CD8-positive, alpha-beta memory T cell (primary cell): ENCODE measurements around the gene BTN2A1. TPM values are rescaled to one million over a fixed set of nuclear protein-coding genes. Genes with fewer than 3 reads are reported as not detected.

Experiments
- CTCF ChIA-PET: fragments of 350-600 bp; sonication (Branson Sonifier 250); formaldehyde crosslinking; loops from one replicate; lab custom pipeline; 2021; ENCODE audit warnings: antibody characterized with exemption; lab: Charles Lee
- POLR2A ChIA-PET: fragments of 350-600 bp; sonication (Branson Sonifier 250); formaldehyde crosslinking; loops from one replicate; lab custom pipeline; 2021; ENCODE audit warnings: antibody characterized with exemption; lab: Charles Lee
- DNase-seq, 5 donors: peaks; one replicate each; pipeline versions ENCODE4 v3.0.0 to v3.0.0-alpha.2; 2020 to 2022; ENCODE audit warnings: mixed read lengths in 1 of 5
- H3K27ac ChIP-seq: one replicate; pipeline ENCODE4 v1.7.0; 2013; ENCODE audit warnings: low read depth, mild to moderate bottlenecking, low read length, moderate library complexity
- H3K27me3 ChIP-seq: 2 replicates; pipeline ENCODE4 v1.7.0; 2013; ENCODE audit warnings: low read length, mild to moderate bottlenecking; ENCODE audit not compliant: insufficient read depth, poor library complexity, severe bottlenecking
- H3K36me3 ChIP-seq: 2 replicates; pipeline ENCODE4 v1.7.0; 2013; ENCODE audit warnings: mild to moderate bottlenecking, low read length, moderate library complexity; ENCODE audit not compliant: insufficient read depth
- H3K4me1 ChIP-seq: 2 replicates; pipeline ENCODE4 v1.7.0; 2013; ENCODE audit warnings: mild to moderate bottlenecking, low read length, moderate library complexity; ENCODE audit not compliant: insufficient read depth
- H3K4me3 ChIP-seq: 2 replicates; pipeline ENCODE4 v1.7.0; 2013; ENCODE audit warnings: mild to moderate bottlenecking, low read length
- H3K9me3 ChIP-seq: 2 replicates; pipeline ENCODE4 v1.7.0; 2013; ENCODE audit warnings: mild to moderate bottlenecking, low read length
- H3K27ac Mint-ChIP-seq, 8 donors: one replicate each; pipeline ENCODE4 v1.8.0; 2020 to 2021; ENCODE audit warnings: mixed read lengths in 8 of 8, mild to moderate bottlenecking in 6 of 8, inconsistent platforms in 3 of 8, moderate library complexity in 3 of 8
- H3K27me3 Mint-ChIP-seq, 2 donors: one replicate each; pipeline ENCODE4 v1.8.0; 2020 to 2021; ENCODE audit warnings: mixed read lengths in 2 of 2, mild to moderate bottlenecking in 1 of 2, moderate library complexity in 1 of 2
- H3K36me3 Mint-ChIP-seq, 3 donors: one replicate each; pipeline ENCODE4 v1.8.0; 2020 to 2021; ENCODE audit warnings: mixed read lengths in 3 of 3, inconsistent platforms in 1 of 3, mild to moderate bottlenecking in 1 of 3
- H3K4me1 Mint-ChIP-seq, 3 donors: one replicate each; pipeline ENCODE4 v1.8.0; 2020 to 2021; ENCODE audit warnings: mixed read lengths in 3 of 3, inconsistent platforms in 1 of 3, mild to moderate bottlenecking in 1 of 3
- H3K4me3 Mint-ChIP-seq, 7 donors: one replicate each; pipeline ENCODE4 v1.8.0; 2020 to 2021; ENCODE audit warnings: mixed read lengths in 7 of 7, mild to moderate bottlenecking in 6 of 7, moderate library complexity in 4 of 7, inconsistent platforms in 2 of 7
- H3K9me3 Mint-ChIP-seq, 5 donors: one replicate each; pipeline ENCODE4 v1.8.0; 2020 to 2022; ENCODE audit warnings: mixed read lengths in 5 of 5, mild to moderate bottlenecking in 3 of 5, moderate library complexity in 2 of 5, inconsistent platforms in 1 of 5
- polyA plus RNA-seq: library from polyadenylated mRNA; unstranded; fragments of 300-500 nt; fragmentation: Illumina TruSeq; gene quantifications from one replicate; pipeline ENCODE4 v1.2.3, GENCODE V29; 2021
- total RNA-seq, 2 experiments: library from RNA; stranded (reverse); gene quantifications; one replicate each; pipeline ENCODE4 v1.2.3, GENCODE V29; 2021

The BTN2A1 gene
- total RNA-seq (10 to 100 TPM; 24.0 to 26.4 TPM), polyA plus RNA-seq (14.4 TPM)

DNA sequence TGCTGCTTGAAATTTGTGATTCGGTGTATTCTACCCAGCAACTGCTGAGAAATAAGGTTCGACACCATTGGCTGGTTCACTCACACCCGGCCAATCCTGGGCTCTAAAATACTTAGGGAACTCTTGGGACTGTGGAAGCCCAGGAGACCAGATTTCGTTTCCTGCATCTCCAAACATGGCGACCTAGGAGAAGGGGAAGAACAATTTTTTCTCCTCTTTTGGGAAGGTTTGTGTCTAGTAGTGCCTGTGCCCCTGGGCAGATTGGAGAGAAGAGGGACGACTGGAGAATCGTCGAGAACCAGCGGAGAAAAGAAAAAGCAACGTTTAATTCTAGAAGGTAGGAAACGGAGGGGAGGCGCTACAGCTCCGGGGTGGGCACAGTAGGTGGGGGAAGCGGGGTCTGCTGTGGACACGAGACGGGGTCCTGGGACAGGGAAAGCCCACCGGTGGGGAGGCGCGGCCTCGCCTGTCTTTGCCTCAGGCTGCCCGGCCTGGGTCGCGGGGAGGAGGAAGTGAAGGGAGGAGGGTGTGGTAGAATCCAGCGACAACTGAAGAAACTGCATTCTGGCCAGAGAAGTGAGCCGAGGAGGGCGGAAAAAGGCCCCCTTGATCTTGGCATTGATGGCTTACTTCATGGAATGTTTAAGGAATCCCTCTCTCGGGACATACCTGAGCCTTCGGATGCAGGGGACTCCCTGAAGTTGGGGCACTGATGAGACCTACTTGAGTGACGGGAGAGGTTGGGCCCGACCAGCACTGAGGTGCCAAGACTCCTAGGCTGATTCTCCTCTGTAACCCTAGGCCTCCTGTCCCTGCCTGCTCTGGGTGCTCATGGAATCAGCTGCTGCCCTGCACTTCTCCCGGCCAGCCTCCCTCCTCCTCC, at the start of gene BTN2A1:
Gene BTN2A1, plus strand, starts transcription at position 150 of the 883 bp plus-strand sequence. Its CDS starts 682 bp downstream, at position 832.
- Mint-ChIP-seq H3K36me3 (peaks cover 16 to 71% (median 25%) of the 10 kb centered on the region in 3 donors), H3K4me1 (peaks cover 60 to 76% (median 71%) of the 10 kb centered on the region in 3 donors), H3K27me3 (no peaks in the 10 kb centered on the region), H3K4me3 (peak within 1 kb of the TSS; percentile 95 to 100 (median 99)), H3K9me3 (no peaks in the 10 kb centered on the region), H3K27ac (peak within 1 kb of the TSS; percentile 92 to 99 (median 98))
- H3K36me3 ChIP-seq: peaks cover 17% of the 10 kb centered on the region
- ChIA-PET POLR2A (no interaction called here), CTCF (no interaction called here)
- H3K9me3 ChIP-seq: no peaks in the 10 kb centered on the region
- H3K27ac ChIP-seq: peak within 1 kb of the TSS; percentile 91
- DNase-seq: peak; percentile 58 to 82 (median 74)
- peaks cover 49% of the 10 kb centered on the region for H3K4me1 ChIP-seq
- H3K27me3 ChIP-seq: no peaks in the 10 kb centered on the region
- H3K4me3 ChIP-seq: peak within 1 kb of the TSS; percentile 81

DNA sequence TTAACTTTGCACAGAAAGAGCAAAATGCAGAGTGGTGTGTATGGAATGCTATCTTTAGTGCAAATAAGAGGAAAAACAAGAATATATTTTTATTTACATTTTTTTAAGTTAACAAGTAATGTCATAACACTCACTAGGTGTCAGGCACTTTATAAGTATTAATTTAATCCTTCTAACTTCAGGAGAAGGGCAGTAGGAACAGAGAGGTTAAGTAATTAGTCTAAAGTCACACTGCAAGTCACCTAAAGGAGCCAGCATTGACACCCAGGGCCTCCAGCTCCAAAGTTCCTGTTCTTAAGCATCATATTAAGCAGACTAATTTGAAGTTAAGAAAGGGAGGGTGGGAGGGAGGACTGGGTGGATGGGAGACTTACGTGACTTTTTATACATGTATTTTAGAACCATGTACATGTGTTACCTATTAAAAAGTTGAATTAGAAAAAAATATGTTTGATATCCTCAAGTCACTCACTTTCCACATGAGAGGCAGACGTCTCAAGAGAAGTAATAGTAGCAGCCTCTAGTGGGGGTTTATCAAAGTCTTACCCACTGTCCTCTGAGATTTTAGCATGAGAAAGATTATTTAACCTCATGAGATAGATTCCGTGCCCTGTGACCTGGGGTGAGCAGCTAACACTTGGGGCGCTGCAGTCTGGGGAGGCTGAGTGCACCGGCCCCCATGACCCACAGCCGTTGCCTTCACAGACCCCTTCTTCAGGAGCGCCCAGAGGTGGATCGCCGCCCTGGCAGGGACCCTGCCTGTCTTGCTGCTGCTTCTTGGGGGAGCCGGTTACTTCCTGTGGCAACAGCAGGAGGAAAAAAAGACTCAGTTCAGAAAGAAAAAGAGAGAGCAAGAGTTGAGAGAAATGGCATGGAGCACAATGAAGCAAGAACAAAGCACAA, 48.7 kb upstream of the BTN2A1 start:
- no peak for DNase-seq

DNA sequence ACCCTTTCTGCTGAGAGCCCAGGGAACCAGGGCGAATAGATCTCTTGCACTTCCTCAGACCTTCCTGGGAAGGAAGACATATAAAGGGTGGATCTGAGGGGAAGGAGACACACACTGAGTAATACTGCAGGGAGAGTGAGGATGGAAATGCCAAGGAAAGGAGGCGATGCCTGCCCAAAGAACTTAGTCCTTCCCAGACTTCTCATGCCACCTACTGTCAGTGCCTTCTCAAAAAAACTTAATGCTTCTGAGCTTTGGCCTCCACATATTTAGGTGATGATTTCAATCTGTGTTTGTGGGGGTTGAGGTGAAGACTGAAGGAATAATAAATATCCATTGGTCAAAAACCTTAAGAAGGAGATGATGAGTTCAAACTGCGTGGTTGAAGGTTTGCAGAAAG, 46.0 kb upstream of the BTN2A1 start:
- no peaks in the 10 kb centered on the region for H3K9me3 ChIP-seq
- peak overlapping the region in 7 of 8 donors; percentile 23 to 94 (median 62) for H3K27ac Mint-ChIP-seq
- no peaks in the 10 kb centered on the region for H3K9me3 Mint-ChIP-seq
- H3K4me1 Mint-ChIP-seq: peaks cover 26 to 58% (median 33%) of the 10 kb centered on the region in 3 donors
- POLR2A ChIA-PET: no interaction called here
- no peaks in the 10 kb centered on the region for H3K27me3 Mint-ChIP-seq
- peaks cover 25 to 90% (median 43%) of the 10 kb centered on the region in 3 donors for H3K36me3 Mint-ChIP-seq
- peaks cover 52% of the 10 kb centered on the region for H3K36me3 ChIP-seq
- no peak overlapping the region for H3K4me3 Mint-ChIP-seq
- H3K27me3 ChIP-seq: no peaks in the 10 kb centered on the region
- CTCF ChIA-PET: interaction anchor here (1.0 kb wide), 1 partner anchor 70 kb away, joined by 4 read pairs; no protein-coding TSS in a partner anchor
- no peak overlapping the region for H3K4me3 ChIP-seq
- H3K4me1 ChIP-seq: peaks cover 26% of the 10 kb centered on the region
- H3K27ac ChIP-seq: no peak overlapping the region
- DNase-seq: no peak

More for the DNA sequence above, 48.7 kb upstream of the BTN2A1 start:
- H3K4me1 ChIP-seq: peaks cover 48% of the 10 kb centered on the region
- CTCF ChIA-PET: no interaction called here
- Mint-ChIP-seq H3K27ac (peak overlapping the region in 6 of 8 donors; percentile 23 to 66 (median 49)), H3K9me3 (no peaks in the 10 kb centered on the region), H3K27me3 (no peaks in the 10 kb centered on the region), H3K36me3 (peaks cover 19 to 94% (median 44%) of the 10 kb centered on the region in 3 donors), H3K4me3 (no peak overlapping the region), H3K4me1 (peaks cover 45 to 74% (median 47%) of the 10 kb centered on the region in 3 donors)
- no peaks in the 10 kb centered on the region for H3K9me3 ChIP-seq
- H3K36me3 ChIP-seq: peaks cover 64% of the 10 kb centered on the region
- POLR2A ChIA-PET: interaction anchor here (0.6 to 1.5 kb wide), 2 partner anchors 9 to 151 kb away, joined by 3 to 4 read pairs; no protein-coding TSS in a partner anchor
- no peak overlapping the region for H3K4me3 ChIP-seq
- no peaks in the 10 kb centered on the region for H3K27me3 ChIP-seq
- no peak overlapping the region for H3K27ac ChIP-seq

DNA sequence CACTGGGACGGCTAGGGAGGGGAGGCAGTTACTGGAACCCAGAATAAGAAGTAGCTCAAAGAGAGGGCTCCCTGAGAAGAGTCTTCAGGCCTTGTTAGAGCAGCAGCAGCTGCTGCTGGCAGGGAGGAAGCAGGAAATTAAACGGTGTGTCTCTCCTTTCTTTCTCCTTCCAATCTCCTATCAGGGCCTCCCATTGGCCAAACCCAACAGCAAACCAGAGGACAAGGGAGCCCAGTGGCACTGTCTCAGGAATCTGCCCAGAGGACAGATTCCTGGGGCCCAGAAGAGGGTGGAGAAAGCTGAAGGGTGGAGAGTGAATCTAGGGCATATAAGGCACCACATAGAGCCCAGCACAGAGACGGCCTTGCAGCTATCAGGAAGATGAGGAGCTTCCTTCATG, 45.5 kb upstream of the BTN2A1 start:
- Mint-ChIP-seq H3K27ac (peak overlapping the region in 6 of 8 donors; percentile 23 to 94 (median 62)), H3K9me3 (peaks cover 0 to 3% (median 0%) of the 10 kb centered on the region in 5 donors), H3K4me1 (peaks cover 21 to 53% (median 28%) of the 10 kb centered on the region in 3 donors), H3K27me3 (no peaks in the 10 kb centered on the region), H3K36me3 (peaks cover 28 to 86% (median 42%) of the 10 kb centered on the region in 3 donors), H3K4me3 (no peak overlapping the region)
- no peak for DNase-seq
- Histone ChIP-seq H3K4me3 (no peak overlapping the region), H3K4me1 (peaks cover 21% of the 10 kb centered on the region), H3K27ac (no peak overlapping the region), H3K36me3 (peaks cover 47% of the 10 kb centered on the region), H3K9me3 (no peaks in the 10 kb centered on the region), H3K27me3 (no peaks in the 10 kb centered on the region)
- CTCF ChIA-PET: interaction anchor here (1.0 kb wide), 1 partner anchor 71 kb away, joined by 4 read pairs; no protein-coding TSS in a partner anchor
- POLR2A ChIA-PET: no interaction called here

DNA sequence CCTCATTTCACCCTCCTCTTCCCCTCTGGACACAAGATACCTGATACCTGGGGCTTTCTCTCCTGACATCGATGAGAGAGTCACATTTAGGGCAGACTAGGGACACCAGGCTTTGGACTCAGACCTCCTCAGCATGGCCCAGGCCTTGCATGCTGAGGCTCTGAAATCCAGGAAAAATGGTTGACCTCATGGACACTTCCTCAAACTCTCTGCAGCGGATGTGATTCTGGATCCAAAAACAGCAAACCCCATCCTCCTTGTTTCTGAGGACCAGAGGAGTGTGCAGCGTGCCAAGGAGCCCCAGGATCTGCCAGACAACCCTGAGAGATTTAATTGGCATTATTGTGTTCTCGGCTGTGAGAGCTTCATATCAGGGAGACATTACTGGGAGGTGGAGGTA, 44.8 kb upstream of the BTN2A1 start:
- H3K36me3 ChIP-seq: peaks cover 40% of the 10 kb centered on the region
- no peaks in the 10 kb centered on the region for H3K27me3 Mint-ChIP-seq
- ChIA-PET POLR2A (no interaction called here), CTCF (no interaction called here)
- no peak overlapping the region for H3K4me3 ChIP-seq
- H3K9me3 Mint-ChIP-seq: peaks cover 0 to 6% (median 4%) of the 10 kb centered on the region in 5 donors
- no peak overlapping the region for H3K27ac ChIP-seq
- no peak overlapping the region for H3K4me3 Mint-ChIP-seq
- H3K4me1 ChIP-seq: peaks cover 14% of the 10 kb centered on the region
- peak overlapping the region in 5 of 8 donors; percentile 7 to 91 (median 32) for H3K27ac Mint-ChIP-seq
- peaks cover 34 to 79% (median 44%) of the 10 kb centered on the region in 3 donors for H3K36me3 Mint-ChIP-seq
- H3K27me3 ChIP-seq: no peaks in the 10 kb centered on the region
- peaks cover 14 to 46% (median 21%) of the 10 kb centered on the region in 3 donors for H3K4me1 Mint-ChIP-seq
- no peak for DNase-seq
- H3K9me3 ChIP-seq: no peaks in the 10 kb centered on the region

DNA sequence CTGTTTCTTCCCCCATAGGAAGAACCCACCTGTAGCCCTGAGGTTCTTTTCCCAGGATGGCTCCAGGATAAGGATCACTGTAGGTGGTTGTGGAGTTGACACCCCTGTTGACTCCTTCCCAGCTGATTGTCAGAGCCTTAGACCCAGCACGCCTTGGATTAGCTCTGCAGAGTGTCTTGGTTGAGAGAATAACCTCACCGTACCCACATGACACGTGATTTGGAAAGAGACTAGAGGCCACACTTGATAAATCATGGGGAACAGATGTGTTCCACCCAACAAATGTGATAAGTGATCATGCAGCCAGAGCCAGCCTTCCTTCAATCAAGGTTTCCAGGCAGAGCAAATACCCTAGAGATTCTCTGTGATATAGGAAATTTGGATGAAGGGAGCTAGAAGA, 43.5 kb upstream of the BTN2A1 start:
- peaks cover 30% of the 10 kb centered on the region for H3K36me3 ChIP-seq
- CTCF ChIA-PET: interaction anchor here (1.0 kb wide), 1 partner anchor 181 kb away, joined by 3 read pairs; no protein-coding TSS in a partner anchor
- H3K27ac ChIP-seq: no peak overlapping the region
- peaks cover 7% of the 10 kb centered on the region for H3K4me1 ChIP-seq
- peaks cover 34 to 69% (median 43%) of the 10 kb centered on the region in 3 donors for H3K36me3 Mint-ChIP-seq
- no peaks in the 10 kb centered on the region for H3K27me3 ChIP-seq
- H3K9me3 ChIP-seq: no peaks in the 10 kb centered on the region
- POLR2A ChIA-PET: interaction anchor here (0.6 kb wide), 1 partner anchor 140 kb away, joined by 3 read pairs; no protein-coding TSS in a partner anchor
- peak overlapping the region in 3 of 8 donors; percentile 32 to 72 (median 64) for H3K27ac Mint-ChIP-seq
- no peak overlapping the region for H3K4me3 Mint-ChIP-seq
- H3K4me1 Mint-ChIP-seq: peaks cover 7 to 39% (median 14%) of the 10 kb centered on the region in 3 donors
- H3K27me3 Mint-ChIP-seq: no peaks in the 10 kb centered on the region
- H3K4me3 ChIP-seq: no peak overlapping the region
- no peak for DNase-seq
- peaks cover 0 to 6% (median 4%) of the 10 kb centered on the region in 5 donors for H3K9me3 Mint-ChIP-seq

DNA sequence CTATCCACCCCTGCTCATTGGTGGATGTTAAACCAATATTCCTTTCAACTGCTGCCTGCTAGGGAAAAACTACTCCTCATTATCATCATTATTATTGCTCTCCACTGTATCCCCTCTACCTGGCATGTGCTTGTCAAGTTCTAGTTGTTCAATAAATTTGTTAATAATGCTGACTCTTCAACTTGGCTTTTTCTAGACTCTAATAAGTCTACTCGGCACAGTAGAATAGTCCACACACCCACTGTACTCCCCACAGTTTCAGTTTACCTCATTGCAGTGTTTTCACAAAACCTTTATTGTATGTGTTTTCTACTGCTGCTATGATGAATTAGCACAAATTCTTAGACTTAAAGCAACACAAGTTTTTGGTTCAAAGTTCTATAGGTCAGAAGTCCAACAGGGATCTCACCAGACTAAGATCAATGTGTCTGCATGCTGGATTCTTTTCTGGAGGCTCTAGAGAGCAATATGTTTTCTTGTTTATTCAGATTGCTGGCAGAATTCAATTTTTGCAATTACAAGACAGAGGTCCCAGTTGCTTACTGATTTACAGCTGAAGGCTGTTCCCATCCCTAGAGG, 42.6 kb upstream of the BTN2A1 start:
- Mint-ChIP-seq H3K9me3 (peaks cover 0 to 6% (median 4%) of the 10 kb centered on the region in 5 donors), H3K36me3 (peaks cover 34 to 61% (median 39%) of the 10 kb centered on the region in 3 donors), H3K4me1 (peaks cover 7 to 31% (median 14%) of the 10 kb centered on the region in 3 donors), H3K27me3 (no peaks in the 10 kb centered on the region), H3K4me3 (no peak overlapping the region), H3K27ac (peak overlapping the region in 5 of 8 donors; percentile 5 to 69 (median 10))
- Histone ChIP-seq H3K4me1 (peaks cover 2% of the 10 kb centered on the region), H3K9me3 (no peaks in the 10 kb centered on the region), H3K4me3 (no peak overlapping the region), H3K27me3 (no peaks in the 10 kb centered on the region), H3K36me3 (peaks cover 22% of the 10 kb centered on the region), H3K27ac (no peak overlapping the region)
- DNase-seq: no peak
- POLR2A ChIA-PET: no interaction called here
- CTCF ChIA-PET: no interaction called here
